Testis (tissue), 2 donors: ENCODE data around the gene PCBP3.

Experiments used
- POLR2A ChIP-seq: fragments of 450-650 bp; IDR thresholded peaks from one replicate; pipeline ENCODE4 v1.6.1; 2017; ENCODE audit warnings: antibody characterized with exemption, mild to moderate bottlenecking, moderate library complexity
- TF ChIP-seq, protein P1 (sequence below), 3 experiments: fragments of 450-650 bp in 2 of 3; fragments of 200-600 bp in 1 of 3; sonication (generic) in 1 of 3; IDR thresholded peaks; one replicate each; pipeline ENCODE4 v1.5.1; 2016 to 2019; ENCODE audit warnings: antibody characterized with exemption in 3 of 3, mild to moderate bottlenecking in 2 of 3, moderate library complexity in 1 of 3

DNA sequence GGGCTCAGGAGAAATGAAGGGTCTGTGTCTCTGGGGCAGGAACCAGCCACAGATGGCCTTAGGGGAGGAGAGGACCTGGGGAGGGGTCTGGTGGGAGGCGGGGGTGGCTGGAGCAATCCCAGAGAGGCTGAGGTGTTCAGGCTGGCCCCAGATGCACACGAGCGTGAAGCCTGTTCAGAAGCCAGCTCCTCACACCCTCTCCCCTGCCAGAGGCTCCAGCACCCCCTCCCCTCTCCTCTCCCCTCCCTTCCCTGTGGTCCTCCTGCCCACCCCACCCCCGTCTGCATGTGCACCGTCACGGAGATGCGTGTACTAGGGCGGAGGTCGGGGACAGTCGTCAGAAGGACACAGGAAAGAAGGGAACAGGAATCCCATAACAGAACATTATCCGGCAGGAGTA lies 223.0 kb downstream of the PCBP3 start:
- TF ChIP-seq, protein P1, sequence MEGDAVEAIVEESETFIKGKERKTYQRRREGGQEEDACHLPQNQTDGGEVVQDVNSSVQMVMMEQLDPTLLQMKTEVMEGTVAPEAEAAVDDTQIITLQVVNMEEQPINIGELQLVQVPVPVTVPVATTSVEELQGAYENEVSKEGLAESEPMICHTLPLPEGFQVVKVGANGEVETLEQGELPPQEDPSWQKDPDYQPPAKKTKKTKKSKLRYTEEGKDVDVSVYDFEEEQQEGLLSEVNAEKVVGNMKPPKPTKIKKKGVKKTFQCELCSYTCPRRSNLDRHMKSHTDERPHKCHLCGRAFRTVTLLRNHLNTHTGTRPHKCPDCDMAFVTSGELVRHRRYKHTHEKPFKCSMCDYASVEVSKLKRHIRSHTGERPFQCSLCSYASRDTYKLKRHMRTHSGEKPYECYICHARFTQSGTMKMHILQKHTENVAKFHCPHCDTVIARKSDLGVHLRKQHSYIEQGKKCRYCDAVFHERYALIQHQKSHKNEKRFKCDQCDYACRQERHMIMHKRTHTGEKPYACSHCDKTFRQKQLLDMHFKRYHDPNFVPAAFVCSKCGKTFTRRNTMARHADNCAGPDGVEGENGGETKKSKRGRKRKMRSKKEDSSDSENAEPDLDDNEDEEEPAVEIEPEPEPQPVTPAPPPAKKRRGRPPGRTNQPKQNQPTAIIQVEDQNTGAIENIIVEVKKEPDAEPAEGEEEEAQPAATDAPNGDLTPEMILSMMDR (IDR thresholded peaks at IDR 0.05): no peak
- no peak for TF ChIP-seq POLR2A
